K562 (cell line): ENCODE measurements around the gene ZRANB3. TPM values are rescaled to one million over a fixed set of nuclear protein-coding genes. Genes with fewer than 3 reads are reported as not detected.

Experiments
- ATAC-seq: fragments of 200-7000 bp; cut with Tn5 transposase; 3 replicates; pipeline ENCODE4 v1.9.1; 2020; ENCODE audit warnings: moderate library complexity
- BruUV-seq: library from RNA; stranded (reverse); fragments of 400-500 nt; replicated peaks from 2 replicates; lab custom pipeline; 2021; lab: Mats Ljungman, UMichigan
- CTCF ChIA-PET: fragments of 300-600 bp; formaldehyde crosslinking; extraction: SDS; loops from one replicate; lab custom pipeline; 2021; ENCODE audit warnings: low intra/inter-chr PET ratio; lab: Yijun Ruan, JAX
- POLR2A ChIA-PET: fragments of 300-600, 350-650 bp; sonication (Branson Sonifier 250); formaldehyde crosslinking; extraction: SDS; loops from one replicate; lab custom pipeline; 2021; ENCODE audit warnings: antibody characterized with exemption, inconsistent platforms; lab: Yijun Ruan, JAX
- DNase-seq, 4 experiments: peaks; one replicate each; pipeline versions ENCODE4 v3.0.0 to v3.0.0-alpha.2; 2011 to 2018; ENCODE audit warnings: low spot score in 3 of 4, mixed read lengths in 3 of 4; ENCODE audit errors: extremely low read depth in 1 of 4
- FAIRE-seq: peaks from 2 replicates; lab custom pipeline; 2011; peaks lifted over from hg19 to GRCh38; lab: Jason Lieb, UNC
- H2AFZ ChIP-seq: 2 replicates; pipeline ENCODE4 v1.6.0; 2011; ENCODE audit warnings: low read depth, low read length, control low read depth, inconsistent platforms
- H3K27ac ChIP-seq: fragments of 200-600 bp; 3 replicates; pipeline ENCODE4 v1.8.0; 2011; ENCODE audit warnings: low read depth, mild to moderate bottlenecking, control low read depth, inconsistent platforms, low read length, moderate library complexity, mixed read lengths; ENCODE audit errors: extremely low read depth
- H3K27me3 ChIP-seq, 2 experiments: fragments of 300-600 bp in 1 of 2; 2 replicates in 1 of 2; 3 replicates in 1 of 2; pipeline versions ENCODE4 v1.6.0 to v1.8.0; 2011; ENCODE audit warnings: inconsistent platforms in 2 of 2, low read length in 2 of 2, mild to moderate bottlenecking in 1 of 2, mixed read lengths in 1 of 2, moderate library complexity in 1 of 2; ENCODE audit not compliant: control insufficient read depth in 2 of 2, insufficient read depth in 2 of 2
- H3K36me3 ChIP-seq: fragments of 300-600 bp; 3 replicates; pipeline ENCODE4 v1.8.0; 2011; ENCODE audit warnings: mild to moderate bottlenecking, low read length, inconsistent platforms; ENCODE audit not compliant: control insufficient read depth, insufficient read depth
- H3K4me1 ChIP-seq, 2 experiments: fragments of 200-600 bp in 1 of 2; replicated peaks in 1 of 2; 2 replicates in 1 of 2; 3 replicates in 1 of 2; pipeline versions ENCODE4 v1.5.1 to v1.8.0; 2011; ENCODE audit warnings: inconsistent platforms in 2 of 2, low read length in 2 of 2, mild to moderate bottlenecking in 1 of 2, mixed read lengths in 1 of 2, moderate library complexity in 1 of 2; ENCODE audit not compliant: control insufficient read depth in 2 of 2, insufficient read depth in 2 of 2
- H3K4me2 ChIP-seq: 2 replicates; pipeline ENCODE4 v1.6.1; 2011; ENCODE audit warnings: low read length, control low read depth, inconsistent platforms, mixed read lengths; ENCODE audit not compliant: insufficient read depth
- H3K4me3 ChIP-seq: fragments of 200-600 bp; sonication (generic), shearing (Covaris generic); 2 replicates; pipeline ENCODE4 v1.5.1; 2016; ENCODE audit warnings: control low read depth, inconsistent platforms
- H3K79me2 ChIP-seq: fragments of 200-600 bp; 3 replicates; pipeline ENCODE4 v1.8.0; 2011; ENCODE audit warnings: low read length, inconsistent platforms; ENCODE audit not compliant: control insufficient read depth, insufficient read depth
- H3K9ac ChIP-seq, 2 experiments: 2 replicates each; pipeline versions ENCODE4 v1.6.0 to v1.6.1; 2011; ENCODE audit warnings: low read depth in 2 of 2, low read length in 2 of 2, control low read depth in 1 of 2, inconsistent platforms in 1 of 2, mild to moderate bottlenecking in 1 of 2, mixed read lengths in 1 of 2; ENCODE audit not compliant: insufficient read depth in 1 of 2
- H3K9me1 ChIP-seq: one replicate; pipeline ENCODE4 v1.6.0; 2011; ENCODE audit warnings: inconsistent platforms, mild to moderate bottlenecking, low read length, moderate library complexity; ENCODE audit not compliant: control insufficient read depth, insufficient read depth
- H3K9me3 ChIP-seq: replicated peaks from 2 replicates; pipeline ENCODE4 v1.5.1; 2011; ENCODE audit warnings: low read depth, low read length, inconsistent platforms; ENCODE audit not compliant: control insufficient read depth, insufficient read depth
- H4K20me1 ChIP-seq: replicated peaks from 2 replicates; pipeline ENCODE4 v1.6.1; 2011; ENCODE audit warnings: low read length, inconsistent platforms, mixed read lengths; ENCODE audit not compliant: control insufficient read depth, insufficient read depth
- GTF2E2 ChIP-seq: fragments of 200-800 bp; sonication (Bioruptor generic); IDR thresholded peaks from 2 replicates; pipeline ENCODE4 v1.6.1; 2016; ENCODE audit warnings: missing genetic modification characterization, missing compliant biosample characterization
- LEF1 ChIP-seq: fragments of 450-650 bp; IDR thresholded peaks from 2 replicates; pipeline ENCODE4 v1.6.1; 2016; ENCODE audit warnings: mild to moderate bottlenecking
- MAFF ChIP-seq: IDR thresholded peaks from 2 replicates; pipeline ENCODE4 v1.6.1; 2012; ENCODE audit warnings: low read length, improper control_type of control experiment
- PPARD ChIP-seq: fragments of 250-450 bp; sonication (Bioruptor Pico); IDR thresholded peaks from 2 replicates; pipeline ENCODE4 v1.8.0; 2022; ENCODE audit warnings: inconsistent platforms, mild to moderate bottlenecking, moderate library complexity
- RFX7 ChIP-seq: fragments of 250-450 bp; sonication (Bioruptor Pico); IDR thresholded peaks from 2 replicates; pipeline ENCODE4 v1.5.1; 2021; ENCODE audit warnings: mild to moderate bottlenecking
- ZNF212 ChIP-seq: fragments of 450-650 bp; formaldehyde crosslinking; IDR thresholded peaks from 2 replicates; pipeline ENCODE4 v1.4.0; 2020; ENCODE audit warnings: mild to moderate bottlenecking
- ZNF766 ChIP-seq: fragments of 200-800 bp; sonication (Bioruptor generic); conservative IDR thresholded peaks from 2 replicates; pipeline ENCODE4 v1.6.1; 2016; ENCODE audit warnings: missing genetic modification characterization, missing compliant biosample characterization
- WGBS: fragments of 100-300 bp; shearing (Covaris generic); methylation state at CpG from one replicate; pipeline ENCODE4 v1.1.6; 2016; ENCODE audit warnings: low coverage, mixed read lengths; ENCODE audit not compliant: insufficient coverage; ENCODE audit errors: missing lambda C conversion rate; 5-methylcytosine and 5-hydroxymethylcytosine counted together
- in situ Hi-C: fragments of 300-500 bp; cut with MboI; formaldehyde crosslinking; loops from 4 replicates; pipeline ENCODE4 v1.15.0; 2018; ENCODE audit warnings: inconsistent platforms, mixed read lengths
- intact Hi-C: fragments of 100-400 bp; cut with micrococcal nuclease; formaldehyde crosslinking; loops from 2 replicates; pipeline ENCODE4 v1.14.2; 2022
- polyA plus RNA-seq, 8 experiments: library from polyadenylated mRNA; depleted of rRNA in 4 of 8; stranded (reverse) in 5 of 8; unstranded in 3 of 8; fragments of >200 nt; fragmentation: Nextera tagmentation in 2 of 8; fragmentation: Illumina TruSeq in 1 of 8; extraction: Ambion mirVana in 2 of 8; extraction: Trizol in 1 of 8; gene quantifications; 2 replicates each; pipeline versions ENCODE4 v1.2.1 to v1.2.3, GENCODE V29; 2011 to 2014; ENCODE audit warnings: inconsistent platforms in 1 of 8, missing spikeins in 1 of 8
- total RNA-seq, 7 experiments: library from RNA; depleted of rRNA in 6 of 7; stranded (reverse); fragments of >200 nt in 6 of 7; fragmentation: Illumina TruSeq in 2 of 7; extraction: Trizol in 2 of 7; gene quantifications; 2 replicates each; pipeline versions ENCODE4 v1.2.1 to v1.2.3, GENCODE V29; 2011 to 2021; ENCODE audit warnings: low replicate concordance in 1 of 7
- TF ChIP-seq, protein P1 (sequence below): sonication (generic); formaldehyde crosslinking; IDR thresholded peaks from 2 replicates; pipeline ENCODE4 v1.8.0; 2022; ENCODE audit warnings: missing genetic modification reagents, mild to moderate bottlenecking, moderate library complexity, borderline replicate concordance
- TF ChIP-seq, protein P2 (sequence below), 2 experiments: fragments of 450-650 bp in 1 of 2; sonication (generic) in 1 of 2; formaldehyde crosslinking in 1 of 2; IDR thresholded peaks; 2 replicates each; pipeline versions ENCODE4 v1.7.1 to v1.9.0; 2016 to 2022; ENCODE audit warnings: inconsistent platforms in 1 of 2, mild to moderate bottlenecking in 1 of 2, missing genetic modification reagents in 1 of 2

The ZRANB3 gene
- total and polyA plus RNA-seq, 9 of the 15 experiments (the other 6 are each of a cell fraction or from before 2014, with no cell fraction given), result 8.6 to 21.3 (median 14.7) TPM

GRCh38 chr2:135285391-135285790 lies 245.6 kb downstream of the ZRANB3 start (continued):
- TF ChIP-seq, protein P1, sequence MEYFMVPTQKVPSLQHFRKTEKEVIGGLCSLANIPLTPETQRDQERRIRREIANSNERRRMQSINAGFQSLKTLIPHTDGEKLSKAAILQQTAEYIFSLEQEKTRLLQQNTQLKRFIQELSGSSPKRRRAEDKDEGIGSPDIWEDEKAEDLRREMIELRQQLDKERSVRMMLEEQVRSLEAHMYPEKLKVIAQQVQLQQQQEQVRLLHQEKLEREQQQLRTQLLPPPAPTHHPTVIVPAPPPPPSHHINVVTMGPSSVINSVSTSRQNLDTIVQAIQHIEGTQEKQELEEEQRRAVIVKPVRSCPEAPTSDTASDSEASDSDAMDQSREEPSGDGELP (CRISPR knock-in tag), result no peak
- TF ChIP-seq, all 486 proteins: peak for 0

DNA sequence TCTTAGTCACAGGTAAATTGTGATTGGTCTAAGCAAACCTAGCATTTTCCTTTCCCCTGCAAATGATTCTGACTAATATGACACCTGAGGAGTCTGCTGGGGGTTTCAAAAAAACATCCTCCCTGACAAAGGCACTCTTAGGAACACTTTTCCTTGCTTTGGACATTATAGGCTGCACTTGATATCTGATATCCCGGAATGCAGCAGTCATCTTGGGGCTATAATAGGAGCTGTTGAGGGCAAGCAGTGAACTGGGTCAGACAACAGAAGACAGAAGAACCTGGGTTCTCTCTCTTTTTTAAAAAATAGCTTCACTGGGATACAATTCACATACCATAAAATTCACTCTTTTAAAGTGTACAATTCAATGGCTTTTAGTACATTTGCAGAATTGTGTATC lies 249.6 kb downstream of the ZRANB3 start:
- H4K20me1 ChIP-seq, result no peaks in the 10 kb centered on the region
- H3K4me3 ChIP-seq, result no peak overlapping the region
- no peak overlapping the region for H3K9ac ChIP-seq
- DNase-seq (no peak), FAIRE-seq (no peak), ATAC-seq (no peak)
- no peaks in the 10 kb centered on the region for H3K36me3 ChIP-seq
- no peaks in the 10 kb centered on the region for H3K79me2 ChIP-seq
- no peaks in the 10 kb centered on the region for H3K9me3 ChIP-seq
- H3K9me1 ChIP-seq, result no peaks in the 10 kb centered on the region
- TF ChIP-seq, protein P2, sequence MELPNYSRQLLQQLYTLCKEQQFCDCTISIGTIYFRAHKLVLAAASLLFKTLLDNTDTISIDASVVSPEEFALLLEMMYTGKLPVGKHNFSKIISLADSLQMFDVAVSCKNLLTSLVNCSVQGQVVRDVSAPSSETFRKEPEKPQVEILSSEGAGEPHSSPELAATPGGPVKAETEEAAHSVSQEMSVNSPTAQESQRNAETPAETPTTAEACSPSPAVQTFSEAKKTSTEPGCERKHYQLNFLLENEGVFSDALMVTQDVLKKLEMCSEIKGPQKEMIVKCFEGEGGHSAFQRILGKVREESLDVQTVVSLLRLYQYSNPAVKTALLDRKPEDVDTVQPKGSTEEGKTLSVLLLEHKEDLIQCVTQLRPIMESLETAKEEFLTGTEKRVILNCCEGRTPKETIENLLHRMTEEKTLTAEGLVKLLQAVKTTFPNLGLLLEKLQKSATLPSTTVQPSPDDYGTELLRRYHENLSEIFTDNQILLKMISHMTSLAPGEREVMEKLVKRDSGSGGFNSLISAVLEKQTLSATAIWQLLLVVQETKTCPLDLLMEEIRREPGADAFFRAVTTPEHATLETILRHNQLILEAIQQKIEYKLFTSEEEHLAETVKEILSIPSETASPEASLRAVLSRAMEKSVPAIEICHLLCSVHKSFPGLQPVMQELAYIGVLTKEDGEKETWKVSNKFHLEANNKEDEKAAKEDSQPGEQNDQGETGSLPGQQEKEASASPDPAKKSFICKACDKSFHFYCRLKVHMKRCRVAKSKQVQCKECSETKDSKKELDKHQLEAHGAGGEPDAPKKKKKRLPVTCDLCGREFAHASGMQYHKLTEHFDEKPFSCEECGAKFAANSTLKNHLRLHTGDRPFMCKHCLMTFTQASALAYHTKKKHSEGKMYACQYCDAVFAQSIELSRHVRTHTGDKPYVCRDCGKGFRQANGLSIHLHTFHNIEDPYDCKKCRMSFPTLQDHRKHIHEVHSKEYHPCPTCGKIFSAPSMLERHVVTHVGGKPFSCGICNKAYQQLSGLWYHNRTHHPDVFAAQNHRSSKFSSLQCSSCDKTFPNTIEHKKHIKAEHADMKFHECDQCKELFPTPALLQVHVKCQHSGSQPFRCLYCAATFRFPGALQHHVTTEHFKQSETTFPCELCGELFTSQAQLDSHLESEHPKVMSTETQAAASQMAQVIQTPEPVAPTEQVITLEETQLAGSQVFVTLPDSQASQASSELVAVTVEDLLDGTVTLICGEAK (IDR thresholded peaks at IDR 0.05), result no peak
- TF ChIP-seq, protein P2 (CRISPR knock-in tag; IDR thresholded peaks at IDR 0.05), result no peak
- TF ChIP-seq PPARD (CRISPR knock-in tag) (no peak), GTF2E2 (no peak), MAFF (no peak), RFX7 (no peak), LEF1 (no peak), ZNF212 (CRISPR knock-in tag) (no peak), ZNF766 (CRISPR knock-in tag) (no peak)
- 18% methylated on average over 1 of the region's 1 CpG for WGBS
- no TSS peak for BruUV-seq
- in situ Hi-C loops (no loop called here), intact Hi-C loops (no loop called here)
- H3K27me3 ChIP-seq, result no peaks in the 10 kb centered on the region
- CTCF ChIA-PET, result no interaction called here
- no peak overlapping the region for H2AFZ ChIP-seq
- no peaks in the 10 kb centered on the region for H3K4me1 ChIP-seq
- H3K4me2 ChIP-seq, result no peak overlapping the region
- no peak overlapping the region for H3K27ac ChIP-seq
- POLR2A ChIA-PET, result interaction anchor here (0.7 to 0.9 kb wide), 2 partner anchors 11 to 67 kb away, joined by 3 read pairs; no protein-coding TSS in a partner anchor
